Stimulated activated CD4-positive, alpha-beta T cell treated with anti-CD3 and anti-CD28 coated beads, Interleukin-1b, Interleukin-23, amount 100 ng/mL, for 48 hours (primary cell): ENCODE data around the gene VTN.
"Not testable (repeated sequence)": the region's sequence is repeated elsewhere in the genome, so short reads cannot be mapped to it uniquely, and the experiment has no call there.

Experiments
- DNase-seq: peaks from one replicate; pipeline ENCODE4 v3.0.0-alpha.2; 2020

Gene VTN

GRCh38 chr17:28339431-28339830 is 30.7 kb downstream of the VTN start:
- DNase-seq: no peak

DNA sequence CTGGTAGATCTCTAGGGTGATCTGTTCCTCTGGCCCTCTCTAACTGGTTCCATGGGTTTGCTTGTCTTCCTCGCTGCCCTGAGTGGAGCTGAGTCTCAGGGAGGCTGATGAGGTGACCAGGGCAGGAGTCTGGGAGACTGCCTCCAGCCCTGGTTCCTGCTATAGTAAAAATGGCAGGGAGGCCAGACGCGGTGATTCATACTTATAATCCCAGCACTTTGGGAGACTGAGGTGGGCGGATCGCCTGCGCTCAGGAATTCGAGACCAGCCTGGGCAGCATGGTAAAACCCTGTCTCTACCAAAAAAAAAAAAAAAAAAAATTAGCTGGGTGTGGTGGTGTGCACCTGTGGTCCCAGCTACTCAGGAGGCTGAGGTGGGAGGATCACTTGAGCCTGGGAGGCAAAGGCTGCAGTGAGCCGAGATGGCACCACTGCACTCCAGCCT is 31.3 kb downstream of the VTN start:
- DNase-seq: not testable (repeated sequence)

DNA sequence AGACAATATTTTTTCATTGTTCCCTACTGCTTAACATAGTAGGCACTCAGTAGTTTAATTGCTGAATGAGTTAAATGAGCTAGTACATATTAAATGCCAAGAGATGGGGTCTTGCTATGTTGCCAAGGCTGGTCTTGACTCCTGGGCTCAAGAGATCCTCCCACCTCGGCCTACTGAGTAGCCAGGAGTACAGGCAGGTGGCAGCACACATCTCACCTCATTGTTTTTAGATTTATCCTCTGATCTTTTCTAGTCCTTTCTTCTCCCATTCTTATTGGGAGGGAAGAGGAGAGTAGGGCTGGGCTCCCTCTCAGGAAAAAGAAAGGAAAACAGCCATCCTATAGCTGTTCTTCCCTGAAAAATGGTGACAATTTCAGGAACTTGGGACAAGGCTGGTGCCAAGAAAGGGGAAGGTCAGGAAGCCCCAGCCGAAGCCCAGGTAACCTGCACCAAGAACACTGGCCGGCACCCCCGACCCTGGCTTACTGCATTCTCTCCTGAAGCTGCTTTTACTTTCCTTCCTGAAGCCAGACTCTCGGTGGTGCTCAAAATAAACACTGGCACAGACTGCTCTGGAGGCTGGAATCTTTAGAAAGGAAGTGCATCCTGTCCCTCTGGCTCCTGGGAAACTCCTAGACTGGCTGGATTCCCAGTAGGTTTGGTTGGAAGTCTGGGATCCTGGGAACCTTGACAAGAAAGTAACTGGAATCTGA is 31.9 kb downstream of the VTN start:
- no peak for DNase-seq

GRCh38 chr17:28335959-28336871 is 33.9 kb downstream of the VTN start:
- DNase-seq: peak; percentile 20

DNA sequence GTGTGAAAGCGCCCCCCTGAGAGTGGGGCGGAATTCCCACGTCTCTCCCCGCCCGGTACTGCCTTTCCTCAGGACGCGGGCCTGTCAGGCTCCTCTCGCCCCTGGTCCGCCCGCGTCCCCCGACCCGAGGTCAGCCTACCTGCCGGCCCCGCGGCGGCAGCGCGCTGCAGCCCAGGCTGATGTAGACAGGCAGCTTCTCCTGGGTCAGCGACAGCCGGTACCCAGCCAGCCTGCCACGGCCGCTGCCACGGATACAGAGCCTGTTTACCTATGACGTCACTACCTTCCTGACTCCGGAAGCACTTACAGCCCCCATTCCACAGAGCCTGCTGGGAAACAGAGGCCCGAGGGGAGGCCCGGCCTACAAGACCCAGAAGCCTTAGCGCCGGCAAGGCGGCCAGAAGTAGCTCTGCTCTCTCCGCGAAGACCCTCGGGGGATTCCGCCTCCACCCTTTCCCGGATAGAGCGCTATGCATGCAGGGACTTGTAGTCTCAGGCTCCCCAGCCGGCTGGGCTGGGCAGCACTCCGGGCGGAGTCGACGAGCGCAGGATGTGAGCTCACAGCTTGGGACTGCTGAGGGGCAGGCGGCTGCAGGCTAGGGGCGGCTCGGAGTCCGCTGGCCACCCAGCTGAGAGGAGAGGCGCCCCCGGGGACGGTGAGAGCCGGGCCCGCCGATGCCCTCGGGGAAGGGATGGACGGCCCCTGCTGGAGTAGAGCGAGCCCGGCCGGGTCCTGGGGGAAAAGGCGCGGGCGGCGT is 34.7 kb downstream of the VTN start, which contains the start of the genes IFT20 and TNFAIP1:
TSS of gene IFT20 (minus strand) at position 272 of the 758 bp plus-strand sequence. CDS start 3,487 bp downstream, outside the sequence.
TSS of gene TNFAIP1 (plus strand) at position 561 of the 758 bp plus-strand sequence. CDS start 3,761 bp downstream, outside the sequence.
- DNase-seq: peak; percentile 99

DNA sequence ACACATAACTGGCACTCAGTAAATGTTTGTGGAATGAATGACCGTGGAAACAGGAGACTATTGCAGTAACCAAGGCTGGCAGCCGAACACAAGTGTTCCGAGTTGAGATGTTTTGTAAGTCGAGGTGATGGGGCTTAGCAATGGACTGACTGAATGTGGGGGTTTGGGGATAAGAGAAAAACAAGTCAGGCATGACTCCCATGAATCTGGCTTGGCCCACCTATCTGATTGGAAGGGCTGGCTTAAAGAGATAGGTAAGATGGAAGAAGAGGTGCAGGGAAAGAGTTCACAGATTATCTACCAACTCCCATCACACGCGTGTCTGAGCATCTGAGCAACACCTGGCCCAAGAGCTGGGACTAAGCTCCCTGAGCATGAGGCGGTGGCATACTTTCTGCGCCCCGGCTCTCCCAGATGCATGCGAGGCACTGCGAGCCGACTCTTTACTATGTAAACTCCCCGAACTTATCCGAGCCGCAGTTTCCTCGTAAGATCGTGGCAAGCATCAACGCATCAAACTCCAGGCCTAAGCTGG is 35.4 kb downstream of the VTN start:
- no peak for DNase-seq

- no peak for DNase-seq
Observed at GRCh38 chr17:28334171-28334570, 35.9 kb downstream of the VTN start.

GRCh38 chr17:28333083-28333746 is 36.9 kb downstream of the VTN start:
- DNase-seq: no peak

GRCh38 chr17:28331891-28332420 is 38.2 kb downstream of the VTN start:
- DNase-seq: no peak

DNA sequence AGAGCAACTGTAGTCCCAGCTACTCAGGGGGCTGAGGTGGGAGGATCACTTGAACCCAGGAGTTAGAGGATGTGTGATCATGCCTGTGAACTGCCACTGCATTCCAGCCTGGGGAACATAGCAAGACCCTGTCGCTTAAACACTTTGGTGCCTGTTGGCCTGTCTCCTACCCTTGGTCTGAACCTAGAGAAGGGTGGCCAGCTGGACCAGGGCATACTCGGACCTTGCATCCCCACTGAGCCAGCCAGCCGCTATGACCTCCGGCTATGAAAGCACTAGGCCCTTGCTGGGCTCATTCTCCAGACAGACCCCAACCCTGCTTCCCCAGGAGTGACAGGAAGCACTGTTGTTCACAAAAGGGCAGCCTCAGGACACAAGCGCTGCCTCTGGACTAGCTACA is 39.4 kb downstream of the VTN start:
- no peak for DNase-seq

- no peak for DNase-seq
Observed at GRCh38 chr17:28328325-28328724, 41.8 kb downstream of the VTN start.

DNA sequence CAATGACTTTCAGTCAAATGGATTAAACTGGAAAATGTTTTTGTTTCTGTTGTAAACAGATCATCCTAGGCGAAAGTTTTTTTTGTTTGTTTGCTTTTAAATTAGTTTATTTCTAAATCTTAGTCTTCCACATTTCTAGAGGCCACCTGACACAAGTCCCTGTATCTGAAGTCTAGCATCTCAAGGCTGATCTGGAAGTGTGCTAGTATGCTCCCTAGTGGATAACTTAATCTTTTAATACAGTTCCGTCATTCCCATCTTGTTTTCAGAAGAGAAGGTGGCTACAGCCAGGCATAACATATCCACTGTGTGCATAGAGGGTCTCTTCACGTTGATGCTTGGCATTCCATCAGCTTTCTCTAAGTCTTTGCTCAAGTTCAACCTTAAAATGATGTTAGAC is 42.4 kb downstream of the VTN start:
- DNase-seq: no peak

DNA sequence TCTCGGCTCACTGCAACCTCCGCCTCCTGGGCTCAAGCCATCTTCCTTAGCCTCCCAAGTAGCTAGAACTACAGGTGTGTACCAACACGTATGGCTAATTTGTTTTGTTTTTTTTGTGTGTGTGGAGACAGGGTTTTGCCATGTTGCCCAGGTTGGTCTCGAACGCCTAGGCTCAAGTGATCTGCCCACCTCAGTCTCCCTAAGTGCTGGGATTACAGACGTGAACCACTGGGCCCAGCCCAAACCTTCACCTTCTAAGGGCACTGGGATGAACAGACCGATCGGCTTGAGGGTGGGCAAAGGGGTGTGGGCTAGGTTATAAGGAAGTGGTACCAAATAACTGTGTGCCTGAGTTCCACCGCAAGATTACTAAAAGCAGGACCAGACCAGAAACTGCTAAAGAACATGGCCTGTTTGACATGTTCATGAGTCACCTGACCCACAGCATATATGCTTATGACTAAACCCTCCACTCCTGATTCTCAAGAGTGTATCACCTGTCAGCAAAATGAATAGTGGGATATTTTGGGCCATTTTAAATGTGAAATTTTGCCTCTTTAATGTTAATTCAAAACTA is 43.0 kb downstream of the VTN start:
- peak; percentile 27 for DNase-seq

DNA sequence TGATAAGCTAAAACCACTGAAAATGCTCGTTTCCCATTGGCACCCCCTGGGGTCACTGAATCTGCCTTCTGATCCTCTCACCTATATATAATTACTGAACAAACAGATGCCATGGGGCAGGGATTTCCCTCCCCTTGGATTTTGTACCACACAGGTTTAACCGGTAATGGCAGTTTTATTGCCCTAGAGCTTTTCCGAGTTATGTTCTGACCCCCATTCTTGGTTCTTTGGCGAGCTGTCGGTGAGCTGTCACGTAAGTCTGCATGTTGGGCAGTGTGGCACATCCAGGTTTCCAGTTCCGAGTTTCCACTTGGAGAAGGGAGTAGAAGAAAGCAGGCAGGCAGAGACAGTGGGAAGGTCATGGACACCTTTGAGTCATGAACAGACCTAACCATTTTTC is 44.0 kb downstream of the VTN start:
- no peak for DNase-seq

DNA sequence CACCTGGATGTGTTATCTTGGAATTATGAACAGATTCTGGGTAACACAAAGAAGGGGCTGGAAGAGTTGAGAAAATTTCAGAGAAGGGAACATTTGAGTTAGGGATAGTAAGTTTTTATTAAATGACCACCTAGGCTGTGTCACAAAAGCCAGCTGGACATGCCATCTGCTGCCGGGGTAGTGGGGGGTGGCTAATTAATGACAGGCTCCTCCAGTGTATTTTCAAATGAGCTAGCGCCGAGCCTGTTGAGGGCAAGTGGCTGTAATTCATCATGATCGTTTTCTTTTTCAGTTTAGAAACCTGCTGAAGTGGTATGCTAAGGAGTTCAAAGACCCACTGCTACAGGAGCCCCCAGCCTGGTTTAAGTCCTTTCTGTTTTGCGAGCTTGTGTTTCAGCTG is 44.9 kb downstream of the VTN start:
- no peak for DNase-seq

- no peak for DNase-seq
Observed at GRCh38 chr17:28324781-28325180, 45.3 kb downstream of the VTN start.

DNA sequence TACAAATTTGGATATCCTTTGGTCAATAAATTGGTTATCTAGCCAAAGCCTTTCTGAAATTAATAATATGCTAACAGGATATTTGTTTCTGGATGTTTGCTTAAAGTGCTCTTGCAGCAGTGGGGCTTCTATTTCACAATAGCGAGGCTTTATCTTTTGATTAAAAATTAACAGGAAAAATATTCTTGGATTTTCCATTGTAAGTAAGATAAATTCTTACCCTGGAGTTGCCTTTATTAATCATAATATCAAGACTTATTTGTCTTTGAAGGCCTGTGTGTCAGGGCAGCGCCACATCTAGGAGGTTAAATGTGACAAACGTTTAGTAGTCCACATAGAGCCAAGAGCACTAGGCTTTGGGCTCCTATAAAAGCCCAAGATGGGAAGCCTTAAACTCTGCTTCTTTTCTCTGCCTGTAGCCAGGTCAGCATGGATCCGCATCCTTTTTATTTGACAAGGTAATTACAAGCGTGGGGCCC is 45.8 kb downstream of the VTN start:
- no peak for DNase-seq

DNA sequence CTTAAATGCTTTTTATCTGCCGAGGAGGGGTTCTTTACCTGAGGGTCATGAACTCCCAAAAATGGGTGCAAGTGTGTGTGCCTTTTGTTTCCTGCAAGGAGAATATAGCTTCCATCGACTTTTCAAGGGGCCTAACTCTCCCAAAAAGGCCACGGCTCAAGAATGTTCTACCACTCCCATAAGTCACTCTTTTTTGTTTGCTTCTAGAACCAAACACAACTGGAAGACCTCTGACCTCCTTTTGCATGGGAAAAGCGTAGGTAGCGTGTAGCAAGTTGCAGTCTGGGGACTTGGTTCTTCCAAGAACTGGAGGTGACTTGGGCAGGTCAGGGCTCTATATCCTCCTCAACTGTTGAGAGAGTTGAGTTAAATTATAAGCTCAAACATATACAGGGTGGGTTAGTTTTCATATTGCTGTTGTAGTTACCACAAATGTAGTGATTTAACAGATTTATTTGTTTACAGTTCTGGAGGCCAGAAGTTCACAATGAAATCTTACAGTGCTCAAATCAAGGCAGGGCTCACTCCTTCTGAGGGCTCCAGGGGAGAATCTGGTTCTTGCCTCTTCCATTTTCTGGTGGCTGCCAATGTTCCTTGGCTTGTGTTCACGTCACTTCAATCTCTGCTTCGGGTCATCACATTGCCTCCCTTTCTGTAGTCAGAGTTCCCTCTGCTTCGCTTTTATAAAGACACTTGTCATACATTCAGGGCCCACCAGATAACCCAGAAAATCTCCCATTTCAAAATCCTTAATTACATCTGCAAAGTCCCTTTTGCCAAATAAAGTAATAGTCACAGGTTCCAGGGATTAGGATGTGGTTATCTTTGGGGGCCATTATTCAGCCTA is 49.7 kb downstream of the VTN start:
- DNase-seq: no peak

GRCh38 chr17:28319598-28319935 is 50.5 kb downstream of the VTN start:
- no peak for DNase-seq

DNA sequence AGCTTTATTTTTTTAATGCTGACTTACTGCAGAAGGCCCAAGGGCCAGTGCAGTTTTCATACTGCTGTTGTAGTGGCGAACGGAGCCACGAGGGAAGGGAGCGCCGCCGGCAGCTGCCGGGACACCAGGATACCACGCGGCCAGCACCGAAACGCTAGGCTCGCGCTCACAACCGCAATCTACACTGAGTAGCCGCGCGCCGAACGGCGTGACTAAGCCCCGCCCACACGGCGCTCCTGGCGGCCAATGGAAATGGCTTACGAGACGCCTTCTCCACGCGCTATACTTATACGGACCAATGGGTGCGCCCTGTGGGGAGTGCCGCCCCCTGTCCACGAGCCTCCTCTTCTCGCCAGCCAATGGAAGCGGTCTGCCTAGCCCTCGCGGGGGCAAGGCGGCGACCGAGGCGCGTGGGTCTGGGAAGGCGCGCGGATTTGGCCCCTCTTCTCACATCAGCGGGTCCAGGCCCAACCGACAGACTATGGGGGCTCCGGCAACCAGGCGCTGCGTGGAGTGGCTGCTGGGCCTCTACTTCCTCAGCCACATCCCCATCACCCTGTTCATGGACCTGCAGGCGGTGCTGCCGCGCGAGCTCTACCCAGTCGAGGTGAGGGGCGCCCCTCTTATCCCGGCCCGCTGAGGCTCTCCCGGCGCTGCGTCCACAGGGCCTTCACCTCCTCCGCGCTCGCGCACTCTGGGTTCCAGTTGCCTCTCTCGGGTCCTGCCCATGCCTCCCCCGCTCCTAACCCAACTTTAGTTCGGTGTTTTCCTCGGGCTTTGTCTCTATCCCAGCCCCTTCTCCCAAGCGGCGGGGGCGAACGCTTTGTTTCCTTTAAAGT is 51.1 kb downstream of the VTN start, which contains the start of gene TMEM97:
TSS of gene TMEM97 (plus strand) at position 442 of the 839 bp plus-strand sequence. CDS start at position 482, 40 bp downstream.
- peak; percentile 97 for DNase-seq
